AG04449 (cell line): ENCODE measurements around the gene SMNDC1.

Source experiments
- CTCF ChIA-PET: fragments of 350-600 bp; formaldehyde crosslinking; extraction: SDS; loops from one replicate; lab custom pipeline; 2021; ENCODE audit warnings: antibody characterized with exemption; lab: Yijun Ruan, JAX
- POLR2A ChIA-PET: fragments of 400-600, 350-600 bp; formaldehyde crosslinking; extraction: SDS; loops from one replicate; lab custom pipeline; 2020; ENCODE audit warnings: antibody characterized with exemption, inconsistent platforms; lab: Yijun Ruan, JAX
- DNase-seq: peaks from one replicate; pipeline ENCODE4 v3.0.0-alpha.2; 2010; ENCODE audit warnings: low read depth, low spot score
- H3K4me3 ChIP-seq: 2 replicates; pipeline ENCODE4 v1.5.1; 2011; ENCODE audit warnings: low read depth, mild to moderate bottlenecking, control low read depth, low read length
- CTCF ChIP-seq: IDR thresholded peaks from one replicate; pipeline ENCODE4 v1.5.1; 2011; ENCODE audit warnings: mild to moderate bottlenecking, moderate library complexity, low read length, control low read depth, inconsistent platforms; ENCODE audit not compliant: insufficient read depth; ENCODE audit errors: missing control alignments

Gene SMNDC1

GRCh38 chr10:110304780-110305421 is at the start of gene SMNDC1:
Gene SMNDC1 (minus strand): TSS chr10:110304920. CDS start chr10:110303587, 1,333 bp downstream.
- no peak for TF ChIP-seq CTCF
- H3K4me3 ChIP-seq, result peak within 1 kb of the TSS; percentile 80
- CTCF ChIA-PET, result interaction anchor here (0.7 to 8.2 kb wide), 24 partner anchors 8 to 420 kb away, joined by 3 to 171 read pairs (median 4); no protein-coding TSS in a partner anchor
- DNase-seq, result peak; percentile 84
- POLR2A ChIA-PET, result interaction anchor here (0.5 to 1.4 kb wide), 4 partner anchors 8 to 567 kb away, joined by 3 to 5 read pairs (median 4); partner anchors contain the start of gene PDCD4

- no peak overlapping the region for H3K4me3 ChIP-seq
- DNase-seq, result peak; percentile 51
- CTCF ChIA-PET, result interaction anchor here (0.6 to 7.1 kb wide), 45 partner anchors 9 to 246 kb away, joined by 3 to 106 read pairs (median 5); partner anchors contain the start of genes DUSP5 and SMC3
- POLR2A ChIA-PET, result interaction anchor here (0.7 to 3.7 kb wide), 3 partner anchors 31 to 147 kb away, joined by 3 to 42 read pairs (median 15); partner anchors contain the start of gene DUSP5
- TF ChIP-seq CTCF, result peak; percentile 87
Observed at GRCh38 chr10:110354322-110354766, 49.6 kb upstream of the SMNDC1 start.

- POLR2A ChIA-PET, result interaction anchor here (0.7 to 3.7 kb wide), 7 partner anchors 17 to 159 kb away, joined by 3 to 42 read pairs (median 4); partner anchors contain the start of gene DUSP5
Observed at GRCh38 chr10:110353244-110354119, 48.8 kb upstream of the SMNDC1 start.

GRCh38 chr10:110352930-110353243 is 48.2 kb upstream of the SMNDC1 start:
- ChIA-PET CTCF (interaction anchor here (0.5 to 7.1 kb wide), 19 partner anchors 8 to 244 kb away, joined by 3 to 106 read pairs (median 9); partner anchors contain the start of gene DUSP5), POLR2A (interaction anchor here (1.0 to 3.7 kb wide), 6 partner anchors 17 to 160 kb away, joined by 3 to 42 read pairs (median 6); partner anchors contain the start of gene DUSP5)
- peak; percentile 54 for DNase-seq
- H3K4me3 ChIP-seq, result no peak overlapping the region
- TF ChIP-seq CTCF, result no peak

More at GRCh38 chr10:110353244-110354119, 48.8 kb upstream of the SMNDC1 start:
- peak; percentile 70 for DNase-seq
- TF ChIP-seq CTCF, result peak; percentile 22
- CTCF ChIA-PET, result interaction anchor here (0.6 to 7.1 kb wide), 46 partner anchors 8 to 236 kb away, joined by 3 to 106 read pairs (median 4); partner anchors contain the start of gene DUSP5
- peak overlapping the region; percentile 35 for H3K4me3 ChIP-seq

- CTCF ChIA-PET, result interaction anchor here (0.9 to 5.0 kb wide), 2 partner anchors 15 to 198 kb away, joined by 3 to 33 read pairs; no protein-coding TSS in a partner anchor
- POLR2A ChIA-PET, result no interaction called here
- TF ChIP-seq CTCF, result no peak
- H3K4me3 ChIP-seq, result no peak overlapping the region
- no peak for DNase-seq
Observed at GRCh38 chr10:110350812-110351211, 46.1 kb upstream of the SMNDC1 start.
